ENCODE data around the gene FADS3. TPM values are rescaled to one million over a fixed set of nuclear protein-coding genes. Genes with fewer than 3 reads are reported as not detected.

FADS3 gene
- total RNA-seq, 1 donor = 127 TPM

DNA sequence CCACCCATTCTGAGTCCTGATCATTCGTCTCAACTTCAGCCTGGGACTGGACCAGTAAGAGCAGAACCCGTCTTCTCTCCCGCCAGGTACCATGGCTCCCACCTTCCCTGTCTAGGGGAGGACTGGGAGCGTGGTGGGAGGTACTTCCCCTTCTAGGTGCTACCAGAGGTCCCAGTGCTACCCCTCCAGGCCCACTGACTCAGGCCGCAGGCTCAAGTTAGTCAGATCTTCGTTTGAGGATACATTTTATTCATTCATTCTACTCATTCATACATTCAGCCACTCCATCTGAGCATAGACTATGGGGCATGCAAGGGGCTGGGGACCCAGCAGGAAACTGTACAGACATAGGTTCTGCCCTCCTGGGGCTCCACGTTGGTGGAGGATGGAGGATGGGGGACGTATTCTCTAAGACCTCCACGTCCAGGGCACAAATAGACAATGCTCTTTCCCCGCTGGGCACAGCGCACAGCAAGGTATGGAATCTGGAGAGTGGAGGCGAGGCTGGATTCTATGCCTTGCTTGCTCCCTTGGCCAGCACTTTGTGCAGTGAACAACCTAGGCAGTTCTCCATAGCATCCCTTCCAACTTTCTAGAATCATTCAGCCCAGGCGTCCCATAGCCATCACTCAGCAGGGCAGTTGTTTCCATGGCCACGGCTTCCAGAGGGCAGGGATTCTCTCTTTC, 27.0 kb upstream of the FADS3 start:
- TF ChIP-seq, protein P1, sequence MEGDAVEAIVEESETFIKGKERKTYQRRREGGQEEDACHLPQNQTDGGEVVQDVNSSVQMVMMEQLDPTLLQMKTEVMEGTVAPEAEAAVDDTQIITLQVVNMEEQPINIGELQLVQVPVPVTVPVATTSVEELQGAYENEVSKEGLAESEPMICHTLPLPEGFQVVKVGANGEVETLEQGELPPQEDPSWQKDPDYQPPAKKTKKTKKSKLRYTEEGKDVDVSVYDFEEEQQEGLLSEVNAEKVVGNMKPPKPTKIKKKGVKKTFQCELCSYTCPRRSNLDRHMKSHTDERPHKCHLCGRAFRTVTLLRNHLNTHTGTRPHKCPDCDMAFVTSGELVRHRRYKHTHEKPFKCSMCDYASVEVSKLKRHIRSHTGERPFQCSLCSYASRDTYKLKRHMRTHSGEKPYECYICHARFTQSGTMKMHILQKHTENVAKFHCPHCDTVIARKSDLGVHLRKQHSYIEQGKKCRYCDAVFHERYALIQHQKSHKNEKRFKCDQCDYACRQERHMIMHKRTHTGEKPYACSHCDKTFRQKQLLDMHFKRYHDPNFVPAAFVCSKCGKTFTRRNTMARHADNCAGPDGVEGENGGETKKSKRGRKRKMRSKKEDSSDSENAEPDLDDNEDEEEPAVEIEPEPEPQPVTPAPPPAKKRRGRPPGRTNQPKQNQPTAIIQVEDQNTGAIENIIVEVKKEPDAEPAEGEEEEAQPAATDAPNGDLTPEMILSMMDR (IDR thresholded peaks at IDR 0.05; ENCODE audit: extremely low read depth, low read depth, low read length) = no peak
- Histone ChIP-seq H3K36me3 (ENCODE audit: insufficient read depth, low read length) (no peaks in the 10 kb centered on the region), H3K27ac (ENCODE audit: low read depth, low read length) (no peak overlapping the region), H3K79me2 (ENCODE audit: insufficient read depth, low read length) (peaks cover 3% of the 10 kb centered on the region), H3K4me3 (ENCODE audit: insufficient read depth, low read length) (no peak overlapping the region), H4K20me1 (ENCODE audit: insufficient read depth, low read length) (no peaks in the 10 kb centered on the region), H3K4me1 (ENCODE audit: insufficient read depth, low read length) (peaks cover 11% of the 10 kb centered on the region), H2AFZ (ENCODE audit: low read length) (no peak overlapping the region), H3K4me2 (ENCODE audit: insufficient read depth, low read length) (no peak overlapping the region), H3K27me3 (ENCODE audit: insufficient read depth, low read length) (peaks cover 10% of the 10 kb centered on the region), H3K9me3 (ENCODE audit: low read depth, low read length) (no peaks in the 10 kb centered on the region)
- peak; percentile 71 for DNase-seq (ENCODE audit: insufficient read length, low spot score, missing footprints)

DNA sequence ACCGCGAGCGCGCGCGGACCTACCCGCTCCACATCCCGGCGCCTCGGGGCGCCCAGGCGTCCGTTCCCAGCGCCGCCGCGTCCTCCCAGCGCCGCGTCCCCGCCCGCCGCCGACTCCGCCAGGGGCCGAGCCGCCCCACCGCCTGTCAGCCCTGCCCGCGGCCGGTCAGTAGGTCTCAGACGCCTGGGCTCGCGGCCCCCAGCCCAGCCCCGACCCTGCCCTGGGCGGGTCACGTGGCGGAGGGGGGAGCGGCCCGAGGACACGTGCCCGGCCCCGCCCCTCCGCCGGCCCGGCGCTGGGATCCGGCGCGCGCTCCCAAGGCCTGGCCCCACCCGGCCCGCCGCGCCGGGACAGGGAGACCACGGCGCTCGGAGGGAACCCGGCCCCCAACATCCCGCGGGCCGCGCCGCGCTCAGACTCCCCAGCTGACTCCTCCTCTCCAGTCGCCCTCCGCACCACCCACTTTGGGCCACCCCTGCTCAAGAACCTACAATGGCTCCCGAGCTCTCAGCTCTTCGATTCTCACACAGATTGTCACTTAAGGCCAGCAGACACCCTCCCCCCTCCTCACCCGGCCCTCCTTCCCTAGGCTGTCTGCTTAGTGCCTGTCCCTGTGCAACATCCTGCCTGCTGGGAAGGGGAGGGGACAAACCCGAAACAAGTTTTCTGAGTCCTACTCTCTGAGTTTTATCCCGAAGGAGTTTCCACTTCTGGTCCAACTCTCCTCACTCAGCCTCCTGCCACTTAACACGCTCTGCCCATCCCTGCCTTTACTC, 26.2 kb upstream of the FADS3 start, which contains the start of gene RAB3IL1:
RAB3IL1 (minus strand) TSS at position 233 of the 776 bp plus-strand sequence; CDS start at position 34, 199 bp downstream.
- Histone ChIP-seq H3K79me2 (ENCODE audit: insufficient read depth, low read length) (peaks cover 3% of the 10 kb centered on the region), H3K4me3 (ENCODE audit: insufficient read depth, low read length) (peak within 1 kb of the TSS; percentile 73), H3K9me3 (ENCODE audit: low read depth, low read length) (no peaks in the 10 kb centered on the region), H3K27me3 (ENCODE audit: insufficient read depth, low read length) (peaks cover 10% of the 10 kb centered on the region), H3K4me2 (ENCODE audit: insufficient read depth, low read length) (peak within 1 kb of the TSS; percentile 83), H2AFZ (ENCODE audit: low read length) (peak within 1 kb of the TSS; percentile 92), H3K36me3 (ENCODE audit: insufficient read depth, low read length) (no peaks in the 10 kb centered on the region), H3K27ac (ENCODE audit: low read depth, low read length) (no peak within 1 kb of the TSS), H3K4me1 (ENCODE audit: insufficient read depth, low read length) (peaks cover 4% of the 10 kb centered on the region), H4K20me1 (ENCODE audit: insufficient read depth, low read length) (no peaks in the 10 kb centered on the region)
- TF ChIP-seq, protein P1 (IDR thresholded peaks at IDR 0.05; ENCODE audit: extremely low read depth, low read depth, low read length) = no peak
- peak; percentile 98 for DNase-seq (ENCODE audit: insufficient read length, low spot score, missing footprints)

DNA sequence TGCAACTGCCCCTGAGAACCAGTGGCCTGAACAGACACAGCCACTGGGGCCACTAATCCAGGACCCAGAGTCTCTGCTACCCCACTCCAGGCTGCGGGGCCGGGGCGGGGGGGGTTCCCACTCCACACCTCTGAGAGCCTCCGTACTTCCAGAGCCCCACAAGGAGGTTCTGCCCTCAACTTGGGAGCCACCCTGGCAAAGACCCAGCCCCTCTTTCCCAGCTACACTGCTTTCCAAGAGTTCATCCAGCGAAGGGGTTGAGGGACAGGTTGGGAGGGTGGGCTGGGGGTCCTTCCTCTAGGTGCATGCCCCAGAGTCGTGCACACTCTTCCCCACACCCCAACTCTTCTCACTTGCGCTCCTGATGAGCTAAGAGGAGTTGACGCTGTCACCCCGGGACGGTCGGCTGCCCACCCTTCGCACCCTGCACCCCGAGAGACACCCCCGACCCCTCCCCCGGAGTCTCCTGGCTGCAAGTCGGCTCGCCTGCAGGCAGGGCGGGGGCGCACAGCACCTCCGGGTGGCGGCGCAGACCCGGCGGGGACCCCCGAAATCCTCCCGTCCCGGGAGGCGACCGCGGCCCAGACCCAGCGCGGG, 25.5 kb upstream of the FADS3 start:
- TF ChIP-seq, protein P1 (IDR thresholded peaks at IDR 0.05; ENCODE audit: extremely low read depth, low read depth, low read length) = no peak
- Histone ChIP-seq H4K20me1 (ENCODE audit: insufficient read depth, low read length) (no peaks in the 10 kb centered on the region), H3K4me3 (ENCODE audit: insufficient read depth, low read length) (peak overlapping the region; percentile 73), H3K27ac (ENCODE audit: low read depth, low read length) (no peak overlapping the region), H3K27me3 (ENCODE audit: insufficient read depth, low read length) (peaks cover 10% of the 10 kb centered on the region), H2AFZ (ENCODE audit: low read length) (no peak overlapping the region), H3K9me3 (ENCODE audit: low read depth, low read length) (no peaks in the 10 kb centered on the region), H3K79me2 (ENCODE audit: insufficient read depth, low read length) (peaks cover 3% of the 10 kb centered on the region), H3K4me1 (ENCODE audit: insufficient read depth, low read length) (peaks cover 4% of the 10 kb centered on the region), H3K4me2 (ENCODE audit: insufficient read depth, low read length) (peak overlapping the region; percentile 83), H3K36me3 (ENCODE audit: insufficient read depth, low read length) (no peaks in the 10 kb centered on the region)
- DNase-seq (ENCODE audit: insufficient read length, low spot score, missing footprints) = peak; percentile 93

Data from osteoblast (primary cell).